H1 (cell line): Measurements from ENCODE around the gene WFDC12. TPM values are rescaled to one million over a fixed set of nuclear protein-coding genes. Genes with fewer than 3 reads are reported as not detected.

ENCODE experiments used
- CBX8 ChIP-seq: fragments of 300-800, 300-1000 bp; sonication (generic); IDR thresholded peaks from 2 replicates; pipeline ENCODE4 v1.7.1; 2016; ENCODE audit warnings: low read depth, low read length, borderline replicate concordance
- GABPA ChIP-seq: IDR thresholded peaks from 2 replicates; pipeline ENCODE4 v1.6.1; 2011; ENCODE audit warnings: mild to moderate bottlenecking, low read length, moderate library complexity, borderline replicate concordance; ENCODE audit not compliant: insufficient read depth
- NANOG ChIP-seq: IDR thresholded peaks from 2 replicates; pipeline ENCODE4 v1.6.1; 2011; ENCODE audit warnings: low read length, low read depth, mild to moderate bottlenecking, inconsistent platforms; ENCODE audit not compliant: insufficient read depth, poor library complexity, severe bottlenecking
- ZNF274 ChIP-seq: IDR thresholded peaks from 2 replicates; pipeline ENCODE4 v1.7.0; 2012; ENCODE audit warnings: low read length, borderline replicate concordance; ENCODE audit errors: extremely low read depth
- polyA plus RNA-seq, 7 experiments: library from polyadenylated mRNA; depleted of rRNA in 3 of 7; stranded (reverse) in 5 of 7; unstranded in 2 of 7; fragments of >200 nt in 5 of 7; fragments of 200-250 nt in 2 of 7; gene quantifications; 1 replicate in 5 of 7; 2 replicates in 1 of 7; 4 replicates in 1 of 7; pipeline versions ENCODE4 v1.2.1 to v1.2.3, GENCODE V29; 2011 to 2013; ENCODE audit warnings: missing spikeins in 2 of 7, mixed read lengths in 2 of 7
- total RNA-seq: library from RNA; stranded (reverse); fragmentation: NEBNext Ultra II Directional; extraction: Animal tissue kit (Norgen Biotek cat#: 25700); gene quantifications from 2 replicates; pipeline ENCODE4 v1.2.1, GENCODE V29; 2021

The WFDC12 gene
- total and polyA plus RNA-seq, 2 of the 8 experiments (the other 6 are each of a cell fraction or from before 2014, with no cell fraction given), result not detected

DNA sequence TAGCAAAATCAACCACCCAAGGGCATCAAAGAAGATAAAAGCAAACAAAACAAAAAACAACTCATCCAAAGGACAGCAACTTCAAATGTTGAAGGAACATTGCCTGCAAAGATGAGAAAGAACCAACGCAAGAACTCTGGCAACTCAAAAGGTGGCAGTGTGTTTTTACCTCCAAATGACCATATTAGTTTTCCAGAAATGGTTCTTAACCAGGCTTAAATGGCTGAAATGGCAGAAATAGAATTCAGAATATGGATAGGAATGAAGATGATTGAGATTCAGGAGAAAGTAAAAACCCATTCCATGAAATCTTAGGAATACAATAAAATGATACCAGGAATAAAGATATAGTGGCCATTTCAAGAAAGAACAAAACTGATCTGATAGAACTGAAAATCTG lies 40.6 kb upstream of the WFDC12 start (continued):
- no peak for TF ChIP-seq CBX8
- TF ChIP-seq GABPA, result no peak
- no peak for TF ChIP-seq NANOG
- no peak for TF ChIP-seq ZNF274
